ENCODE results near the gene STPG1.

GRCh38 chr1:24344090-24344742 is 69.4 kb downstream of the STPG1 start:
- TF ChIP-seq, protein P1, sequence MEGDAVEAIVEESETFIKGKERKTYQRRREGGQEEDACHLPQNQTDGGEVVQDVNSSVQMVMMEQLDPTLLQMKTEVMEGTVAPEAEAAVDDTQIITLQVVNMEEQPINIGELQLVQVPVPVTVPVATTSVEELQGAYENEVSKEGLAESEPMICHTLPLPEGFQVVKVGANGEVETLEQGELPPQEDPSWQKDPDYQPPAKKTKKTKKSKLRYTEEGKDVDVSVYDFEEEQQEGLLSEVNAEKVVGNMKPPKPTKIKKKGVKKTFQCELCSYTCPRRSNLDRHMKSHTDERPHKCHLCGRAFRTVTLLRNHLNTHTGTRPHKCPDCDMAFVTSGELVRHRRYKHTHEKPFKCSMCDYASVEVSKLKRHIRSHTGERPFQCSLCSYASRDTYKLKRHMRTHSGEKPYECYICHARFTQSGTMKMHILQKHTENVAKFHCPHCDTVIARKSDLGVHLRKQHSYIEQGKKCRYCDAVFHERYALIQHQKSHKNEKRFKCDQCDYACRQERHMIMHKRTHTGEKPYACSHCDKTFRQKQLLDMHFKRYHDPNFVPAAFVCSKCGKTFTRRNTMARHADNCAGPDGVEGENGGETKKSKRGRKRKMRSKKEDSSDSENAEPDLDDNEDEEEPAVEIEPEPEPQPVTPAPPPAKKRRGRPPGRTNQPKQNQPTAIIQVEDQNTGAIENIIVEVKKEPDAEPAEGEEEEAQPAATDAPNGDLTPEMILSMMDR (IDR thresholded peaks at IDR 0.05; ENCODE audit: borderline replicate concordance, extremely low read depth, low read length, poor library complexity, severe bottlenecking): no peak
- no peak for TF ChIP-seq EZH2 (IDR thresholded peaks at IDR 0.05; ENCODE audit: borderline replicate concordance, low read depth, low read length, severe bottlenecking)
